ENCODE measurements around the gene ARHGAP15.
A peak's percentile ranks its signal among the peaks of the same experiment; 100 is the strongest.

The ARHGAP15 gene

GRCh38 chr2:143284087-143284675 is 155.0 kb downstream of the ARHGAP15 start:
- H3K4me3 ChIP-seq (ENCODE audit: low read depth, low read length): no peak overlapping the region
- DNase-seq (ENCODE audit: low read depth): peak; percentile 13

GRCh38 chr2:143289025-143289424 is 159.8 kb downstream of the ARHGAP15 start:
- DNase-seq (ENCODE audit: low read depth): no peak
- no peak overlapping the region for H3K4me3 ChIP-seq (ENCODE audit: low read depth, low read length)
- no peak for TF ChIP-seq CTCF (IDR thresholded peaks at IDR 0.05; ENCODE audit: low read depth, low read length, missing control alignments)

More at GRCh38 chr2:143284087-143284675, 155.0 kb downstream of the ARHGAP15 start:
- TF ChIP-seq CTCF (IDR thresholded peaks at IDR 0.05; ENCODE audit: low read depth, low read length, missing control alignments): peak; percentile 76

- no peak overlapping the region for H3K4me3 ChIP-seq (ENCODE audit: low read depth, low read length)
- no peak for TF ChIP-seq CTCF (IDR thresholded peaks at IDR 0.05; ENCODE audit: low read depth, low read length, missing control alignments)
- no peak for DNase-seq (ENCODE audit: low read depth)
These were observed 161.0 kb downstream of the ARHGAP15 start for GRCh38 chr2:143290221-143290620.

- no peak overlapping the region for H3K4me3 ChIP-seq (ENCODE audit: low read depth, low read length)
- no peak for DNase-seq (ENCODE audit: low read depth)
- TF ChIP-seq CTCF (IDR thresholded peaks at IDR 0.05; ENCODE audit: low read depth, low read length, missing control alignments): no peak
These were observed 164.8 kb downstream of the ARHGAP15 start for GRCh38 chr2:143294068-143294467.

GRCh38 chr2:143296089-143296488 is 166.9 kb downstream of the ARHGAP15 start:
- no peak for DNase-seq (ENCODE audit: low read depth)
- no peak overlapping the region for H3K4me3 ChIP-seq (ENCODE audit: low read depth, low read length)
- no peak for TF ChIP-seq CTCF (IDR thresholded peaks at IDR 0.05; ENCODE audit: low read depth, low read length, missing control alignments)

GRCh38 chr2:143297182-143297581 is 168.0 kb downstream of the ARHGAP15 start:
- TF ChIP-seq CTCF (IDR thresholded peaks at IDR 0.05; ENCODE audit: low read depth, low read length, missing control alignments): no peak
- no peak for DNase-seq (ENCODE audit: low read depth)
- no peak overlapping the region for H3K4me3 ChIP-seq (ENCODE audit: low read depth, low read length)

GRCh38 chr2:143300536-143300935 is 171.3 kb downstream of the ARHGAP15 start:
- TF ChIP-seq CTCF (IDR thresholded peaks at IDR 0.05; ENCODE audit: low read depth, low read length, missing control alignments): no peak
- no peak overlapping the region for H3K4me3 ChIP-seq (ENCODE audit: low read depth, low read length)
- no peak for DNase-seq (ENCODE audit: low read depth)

Data from GM12864 (cell line).